Activated CD4-positive, alpha-beta T cell treated with anti-CD3 and anti-CD28 coated beads, Interleukin-2, amount 10 ng/mL, durations not matched to agents 24 days and 14 days (primary cell): ENCODE measurements around the gene ST3GAL4. TPM values are rescaled to one million over a fixed set of nuclear protein-coding genes. Genes with fewer than 3 reads are reported as not detected.

Experiments used
- DNase-seq: peaks from one replicate; pipeline ENCODE4 v3.0.0; 2022
- H3K27ac Mint-ChIP-seq: one replicate; pipeline ENCODE4 v1.8.0; 2022; ENCODE audit warnings: mild to moderate bottlenecking, mixed read lengths
- H3K27me3 Mint-ChIP-seq: one replicate; pipeline ENCODE4 v1.8.0; 2022; ENCODE audit warnings: mixed read lengths
- H3K36me3 Mint-ChIP-seq: one replicate; pipeline ENCODE4 v1.8.0; 2022; ENCODE audit warnings: low read depth, mild to moderate bottlenecking, mixed read lengths
- H3K4me1 Mint-ChIP-seq: one replicate; pipeline ENCODE4 v1.8.0; 2021; ENCODE audit warnings: mixed read lengths
- H3K4me3 Mint-ChIP-seq: one replicate; pipeline ENCODE4 v1.8.0; 2022; ENCODE audit warnings: mild to moderate bottlenecking, moderate library complexity, mixed read lengths
- H3K9me3 Mint-ChIP-seq: one replicate; pipeline ENCODE4 v1.8.0; 2021; ENCODE audit warnings: mixed read lengths
- intact Hi-C: fragments of 100-400 bp; cut with micrococcal nuclease; formaldehyde crosslinking; loops from one replicate; pipeline ENCODE4 v1.15.1; 2023
- total RNA-seq: library from RNA; stranded (reverse); gene quantifications from 2 replicates; pipeline ENCODE4 v1.2.3, GENCODE V29; 2022

ST3GAL4 gene
- total RNA-seq, 1 donor from 2014 or later: 13.3 TPM

DNA sequence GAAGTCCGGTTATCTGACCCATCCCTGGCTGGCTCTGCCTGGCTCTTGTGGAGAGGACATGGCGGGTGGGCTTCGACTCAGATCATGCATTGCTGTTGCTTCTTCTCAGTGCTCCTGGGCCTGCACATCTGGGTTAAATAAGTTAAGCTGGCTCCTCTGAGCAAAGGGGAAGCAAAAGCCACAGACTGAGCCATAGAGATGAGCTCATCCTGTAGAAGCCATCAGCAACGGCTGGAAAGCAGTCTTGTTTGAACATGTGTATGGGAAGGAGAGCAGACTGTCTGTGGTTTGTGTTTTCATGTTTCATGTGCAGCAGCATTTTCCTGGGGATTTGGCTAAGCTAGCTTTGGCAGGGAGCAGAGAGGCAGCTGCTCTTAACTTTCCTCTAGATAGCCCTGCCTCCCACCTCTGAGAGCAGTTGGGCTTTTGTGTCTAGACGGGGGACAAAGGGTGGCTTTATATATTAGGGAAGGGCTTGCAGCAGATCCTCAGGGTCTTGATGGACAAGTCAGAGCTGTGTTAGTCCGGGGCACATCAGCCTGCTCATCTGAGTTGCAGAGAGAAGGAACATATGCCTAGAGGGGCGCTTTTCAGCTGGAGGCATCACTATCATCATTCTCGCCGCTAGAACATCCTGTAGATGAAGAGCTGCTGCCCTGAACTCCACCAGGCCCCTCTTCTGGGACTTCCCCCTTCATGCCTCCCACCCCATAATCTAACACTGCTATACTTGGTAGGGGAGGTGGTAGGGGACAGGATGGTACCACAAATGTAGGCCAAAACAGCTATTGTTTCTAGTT, 36.7 kb upstream of the ST3GAL4 start:
- Mint-ChIP-seq H3K4me3 (peak overlapping the region; percentile 56), H3K4me1 (peaks cover 37% of the 10 kb centered on the region), H3K9me3 (no peaks in the 10 kb centered on the region), H3K27ac (peak overlapping the region; percentile 80), H3K27me3 (no peaks in the 10 kb centered on the region), H3K36me3 (peaks cover 35% of the 10 kb centered on the region)
- intact Hi-C loops: loop anchor here (5.0 to 10.0 kb wide), 3 partner anchors 34 to 656 kb away; no protein-coding TSS in a partner anchor
- DNase-seq: peak; percentile 80

DNA sequence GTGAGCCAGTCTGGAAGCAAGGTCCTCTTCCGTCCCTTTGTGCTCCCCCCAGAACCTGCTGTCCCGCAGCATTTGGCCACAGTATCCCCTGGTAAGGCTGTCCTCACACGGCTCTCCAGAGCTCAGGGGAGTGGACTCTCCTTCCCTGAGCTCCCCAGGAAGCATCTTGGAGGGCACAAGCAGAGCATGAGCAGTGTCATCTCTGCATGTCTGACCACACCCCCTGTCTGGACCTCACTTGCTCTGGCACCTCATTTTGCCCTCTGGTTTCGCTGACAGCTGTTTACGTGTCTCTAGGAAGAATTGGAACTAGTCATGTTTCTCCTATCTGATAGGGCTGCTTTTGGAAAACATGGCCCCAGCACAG, 36.1 kb upstream of the ST3GAL4 start:
- intact Hi-C loops: loop anchor here (5.0 to 10.0 kb wide), 3 partner anchors 33 to 655 kb away; no protein-coding TSS in a partner anchor
- H3K27me3 Mint-ChIP-seq: no peaks in the 10 kb centered on the region
- H3K4me1 Mint-ChIP-seq: peaks cover 35% of the 10 kb centered on the region
- no peak overlapping the region for H3K4me3 Mint-ChIP-seq
- H3K27ac Mint-ChIP-seq: peak overlapping the region; percentile 9
- DNase-seq: no peak
- H3K9me3 Mint-ChIP-seq: no peaks in the 10 kb centered on the region
- peaks cover 30% of the 10 kb centered on the region for H3K36me3 Mint-ChIP-seq

DNA sequence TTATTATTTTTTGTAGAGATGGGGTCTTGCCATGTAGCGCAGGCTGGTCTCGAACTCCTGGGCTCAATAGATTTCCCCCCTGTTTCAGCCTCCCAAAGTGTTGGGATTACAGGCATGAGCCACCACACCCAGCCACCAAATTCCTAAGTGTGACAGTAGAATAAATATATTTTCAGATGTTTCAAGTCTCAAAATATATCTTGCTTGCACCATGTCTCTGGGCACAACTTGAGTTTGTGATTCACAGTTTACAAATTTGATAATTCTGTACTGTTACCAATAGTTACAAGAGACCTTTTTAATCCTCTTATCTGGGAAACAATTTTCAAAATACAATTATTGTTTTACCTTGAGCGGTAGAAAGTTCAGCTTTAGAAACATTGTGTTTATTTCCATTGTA, 32.5 kb upstream of the ST3GAL4 start:
- DNase-seq: no peak
- Mint-ChIP-seq H3K36me3 (peaks cover 10% of the 10 kb centered on the region), H3K9me3 (no peaks in the 10 kb centered on the region), H3K27me3 (no peaks in the 10 kb centered on the region), H3K4me1 (peaks cover 20% of the 10 kb centered on the region), H3K4me3 (no peak overlapping the region), H3K27ac (no peak overlapping the region)
- intact Hi-C loops: no loop called here

DNA sequence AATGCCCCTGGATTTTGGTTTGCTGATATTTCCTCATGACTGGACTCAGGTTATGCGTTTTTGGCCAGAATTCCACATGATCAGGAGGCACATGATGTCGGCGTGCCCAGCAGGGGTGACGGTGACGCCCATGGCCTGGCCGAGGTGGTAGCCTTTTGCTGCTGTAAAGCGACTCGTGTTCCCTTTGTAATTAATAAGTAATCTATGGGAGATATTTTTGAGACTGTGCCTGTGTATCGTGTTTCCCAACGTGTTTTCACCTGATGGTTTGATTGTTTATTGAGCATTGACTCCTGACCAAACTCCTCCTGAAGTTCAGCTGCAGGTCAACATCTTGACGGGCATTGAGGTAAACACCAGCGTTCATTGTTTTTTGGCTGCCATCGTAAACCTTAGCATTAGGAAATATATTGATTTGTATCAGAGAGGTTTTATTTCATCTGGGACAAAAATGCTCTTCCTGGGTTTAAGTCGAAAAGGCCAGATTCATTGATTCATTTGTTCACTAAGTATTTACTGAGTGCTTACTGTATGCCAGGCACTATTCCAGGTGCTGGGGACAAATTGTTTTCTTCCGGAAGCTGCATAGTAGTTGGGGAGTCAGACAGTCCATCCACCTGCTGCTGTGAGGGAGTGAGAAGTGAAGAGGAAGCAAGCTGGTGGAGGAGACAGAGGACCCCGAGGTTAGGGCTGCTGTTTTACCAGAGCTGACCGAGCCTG, 28.0 kb upstream of the ST3GAL4 start:
- no peak for DNase-seq
- no peak overlapping the region for H3K27ac Mint-ChIP-seq

DNA sequence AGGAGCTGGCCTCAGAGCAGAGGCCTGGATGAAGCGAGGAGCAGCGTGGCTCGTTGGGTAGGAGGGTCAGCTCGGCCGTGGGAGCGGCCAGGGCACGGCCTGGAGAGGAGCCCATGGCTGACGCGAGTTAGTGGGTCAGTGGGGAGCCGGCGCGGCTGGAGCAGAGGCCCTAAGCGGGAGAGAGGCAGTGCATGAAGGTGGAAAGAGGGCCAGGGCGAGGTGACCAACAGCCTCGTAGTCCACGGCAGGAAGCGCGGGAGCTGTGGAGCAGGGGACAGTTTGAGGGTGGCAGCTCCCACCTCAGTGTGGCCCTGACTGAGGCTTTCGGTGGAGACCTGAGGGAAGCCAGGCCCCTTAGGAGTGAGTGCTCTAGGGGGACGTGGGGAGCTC, 27.5 kb upstream of the ST3GAL4 start:
- no peak for DNase-seq
- no peaks in the 10 kb centered on the region for H3K9me3 Mint-ChIP-seq
- no peak overlapping the region for H3K4me3 Mint-ChIP-seq
- no peaks in the 10 kb centered on the region for H3K27me3 Mint-ChIP-seq
- intact Hi-C loops: no loop called here
- H3K4me1 Mint-ChIP-seq: peaks cover 5% of the 10 kb centered on the region
- peaks cover 6% of the 10 kb centered on the region for H3K36me3 Mint-ChIP-seq
- peak overlapping the region; percentile 36 for H3K27ac Mint-ChIP-seq

More for the DNA sequence above, 28.0 kb upstream of the ST3GAL4 start:
- Mint-ChIP-seq H3K4me3 (no peak overlapping the region), H3K36me3 (peaks cover 3% of the 10 kb centered on the region), H3K9me3 (no peaks in the 10 kb centered on the region), H3K27me3 (no peaks in the 10 kb centered on the region), H3K4me1 (peaks cover 5% of the 10 kb centered on the region)
- intact Hi-C loops: no loop called here

DNA sequence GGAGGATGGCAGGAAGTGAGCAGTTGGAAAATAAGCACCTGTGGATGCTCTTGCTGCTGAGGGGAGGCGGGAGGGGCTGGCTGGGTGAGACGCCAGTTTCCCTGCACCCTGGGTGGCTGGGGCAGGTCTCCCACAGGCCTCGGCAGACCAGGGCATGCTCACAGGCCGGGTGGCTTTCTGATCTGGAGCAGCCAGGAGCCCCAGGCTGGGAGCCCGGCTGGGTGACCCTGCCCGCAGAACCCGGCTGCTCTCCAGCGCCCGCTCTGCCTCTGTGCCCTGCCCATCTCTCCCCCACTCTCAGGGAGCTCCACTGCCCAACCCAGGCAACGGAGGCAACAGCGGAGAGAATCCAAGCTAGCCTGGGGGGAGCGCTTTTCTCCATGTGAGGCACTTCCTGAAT, 27.0 kb upstream of the ST3GAL4 start:
- no peak for DNase-seq
- Mint-ChIP-seq H3K27ac (no peak overlapping the region), H3K27me3 (no peaks in the 10 kb centered on the region), H3K4me3 (no peak overlapping the region), H3K36me3 (peaks cover 10% of the 10 kb centered on the region), H3K4me1 (peaks cover 5% of the 10 kb centered on the region), H3K9me3 (no peaks in the 10 kb centered on the region)
- intact Hi-C loops: no loop called here

DNA sequence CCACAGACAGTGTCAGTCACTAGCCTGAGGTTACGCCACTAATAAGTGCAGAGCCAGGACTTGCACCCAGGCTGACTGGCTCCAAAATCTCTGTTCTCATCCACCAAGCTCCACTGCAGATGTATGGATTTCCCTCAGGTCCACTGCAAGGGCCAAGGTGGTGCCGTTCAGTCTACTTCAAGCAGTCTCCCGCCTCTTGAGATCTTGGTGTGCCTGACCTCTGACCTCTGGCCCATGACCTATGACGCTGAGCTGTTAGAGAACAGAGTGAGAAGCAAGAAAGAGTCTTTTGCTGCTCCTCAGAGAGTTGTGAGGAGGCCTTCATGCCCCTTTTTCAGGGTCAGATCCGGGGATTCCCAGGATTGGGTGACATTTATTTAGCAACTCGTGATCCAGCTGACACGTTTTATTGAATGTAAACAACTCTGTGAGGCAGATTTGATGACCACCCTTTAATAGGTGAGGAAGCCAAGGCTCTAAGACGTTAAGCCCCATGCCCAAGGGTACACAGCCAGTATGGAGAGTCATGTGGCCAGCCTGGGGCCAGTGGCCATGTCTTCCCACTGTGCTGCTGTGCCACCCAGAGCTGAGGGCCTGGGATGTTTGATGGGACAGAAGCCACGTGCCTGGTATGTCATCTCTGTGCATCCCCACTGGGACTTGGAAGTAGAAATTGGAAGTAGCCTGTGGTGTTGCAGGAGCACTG, 26.4 kb upstream of the ST3GAL4 start:
- no peak overlapping the region for H3K27ac Mint-ChIP-seq
- no peak for DNase-seq
- peaks cover 5% of the 10 kb centered on the region for H3K4me1 Mint-ChIP-seq
- H3K27me3 Mint-ChIP-seq: no peaks in the 10 kb centered on the region
- peaks cover 15% of the 10 kb centered on the region for H3K36me3 Mint-ChIP-seq
- no peaks in the 10 kb centered on the region for H3K9me3 Mint-ChIP-seq
- no peak overlapping the region for H3K4me3 Mint-ChIP-seq
- intact Hi-C loops: no loop called here

DNA sequence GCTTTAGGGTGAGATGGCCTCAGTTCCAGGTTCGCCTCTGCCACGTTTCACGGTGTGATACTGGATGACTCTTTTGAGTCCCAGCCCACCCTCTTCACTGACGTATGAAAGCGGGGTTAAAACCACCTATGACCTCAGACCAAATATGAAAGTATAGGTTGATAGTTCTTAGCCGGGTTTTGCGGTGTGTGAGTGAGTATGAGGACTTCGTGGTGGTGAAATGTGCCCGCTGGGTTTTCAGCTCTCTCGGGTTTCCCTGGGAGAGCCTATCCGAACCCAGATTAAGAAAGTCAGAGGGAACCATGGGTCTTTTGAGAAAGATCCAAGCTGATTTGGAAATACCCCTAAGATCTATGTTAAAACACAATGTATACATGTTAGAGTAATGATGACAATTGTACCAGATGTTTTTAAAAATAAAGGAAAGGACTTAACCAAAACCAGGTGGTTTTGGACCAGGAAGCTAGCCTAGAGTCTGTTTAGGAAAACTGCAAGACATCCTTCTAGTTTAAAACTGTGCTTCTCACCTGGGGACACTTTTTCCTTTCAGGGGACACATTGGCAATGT, 25.8 kb upstream of the ST3GAL4 start:
- Mint-ChIP-seq H3K9me3 (no peaks in the 10 kb centered on the region), H3K36me3 (peaks cover 15% of the 10 kb centered on the region), H3K4me1 (peaks cover 5% of the 10 kb centered on the region), H3K27ac (no peak overlapping the region), H3K27me3 (no peaks in the 10 kb centered on the region), H3K4me3 (no peak overlapping the region)
- DNase-seq: no peak
- intact Hi-C loops: no loop called here

DNA sequence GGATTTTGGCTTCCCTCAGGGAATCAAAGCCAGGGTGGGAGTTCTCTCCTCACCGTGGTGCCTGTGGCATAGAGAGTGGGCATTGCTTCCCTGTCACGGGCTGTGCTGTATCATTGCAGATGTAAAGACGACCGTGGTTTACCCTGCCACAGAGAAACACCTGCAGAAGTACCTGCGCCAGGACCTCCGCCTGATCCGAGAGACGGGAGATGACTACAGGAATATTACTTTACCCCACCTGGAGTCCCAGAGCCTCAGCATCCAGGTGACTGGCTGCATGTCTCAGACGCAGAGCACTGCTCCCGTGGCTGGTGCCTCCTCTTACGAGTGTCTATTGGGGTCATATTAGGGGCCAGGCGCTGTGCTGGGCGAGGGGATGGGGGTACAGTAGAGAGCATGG, 24.2 kb upstream of the ST3GAL4 start:
- peaks cover 14% of the 10 kb centered on the region for H3K4me1 Mint-ChIP-seq

DNA sequence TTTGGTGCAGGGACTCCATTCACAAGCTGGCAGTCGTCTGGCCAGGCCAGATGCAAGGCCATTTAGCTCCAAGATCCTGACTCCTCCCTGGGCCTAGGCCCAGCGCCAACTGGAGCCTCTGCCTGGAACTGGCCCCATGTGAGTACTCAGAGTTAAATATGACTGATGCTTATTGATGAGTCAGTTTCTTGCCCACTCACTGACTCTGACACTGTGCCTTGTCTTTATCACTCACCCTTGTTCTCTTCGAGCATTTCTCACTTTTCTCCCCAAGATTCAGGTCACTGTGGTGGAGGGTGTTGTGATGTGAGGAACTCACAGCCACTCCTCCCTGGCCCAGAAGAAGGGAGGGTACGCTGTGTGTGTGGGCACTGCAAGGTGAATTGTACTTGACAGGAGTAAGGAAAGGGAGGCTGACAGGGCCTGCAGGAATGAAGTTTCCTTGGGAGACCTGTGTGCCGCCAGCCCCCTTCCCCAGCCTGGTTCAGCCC, 23.2 kb upstream of the ST3GAL4 start:
- Mint-ChIP-seq H3K4me1 (peaks cover 18% of the 10 kb centered on the region), H3K4me3 (no peak overlapping the region), H3K27me3 (no peaks in the 10 kb centered on the region), H3K27ac (no peak overlapping the region), H3K36me3 (peaks cover 21% of the 10 kb centered on the region), H3K9me3 (no peaks in the 10 kb centered on the region)
- intact Hi-C loops: no loop called here
- DNase-seq: no peak

More for the DNA sequence above, 24.2 kb upstream of the ST3GAL4 start:
- Mint-ChIP-seq H3K27me3 (no peaks in the 10 kb centered on the region), H3K36me3 (peaks cover 20% of the 10 kb centered on the region), H3K4me3 (no peak overlapping the region), H3K9me3 (no peaks in the 10 kb centered on the region), H3K27ac (no peak overlapping the region)
- DNase-seq: no peak
- intact Hi-C loops: no loop called here

DNA sequence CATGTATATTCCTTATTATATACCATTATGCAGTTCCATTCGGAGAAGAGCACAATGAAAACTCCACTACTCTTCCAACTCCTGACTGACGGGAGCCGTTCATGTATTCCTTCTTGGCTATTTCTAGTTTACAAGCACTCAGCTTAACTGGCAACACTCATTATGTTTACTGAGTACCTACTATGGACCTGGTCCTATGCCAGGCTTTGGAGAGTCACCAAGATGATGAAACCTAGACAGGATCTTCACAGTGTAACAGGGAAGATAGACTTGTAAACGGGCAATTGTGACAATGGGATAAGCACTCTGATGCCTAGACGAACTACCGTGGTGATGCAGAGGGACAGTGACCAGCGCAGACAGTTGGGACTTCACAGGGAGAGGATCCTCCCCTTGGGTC, 22.3 kb upstream of the ST3GAL4 start:
- intact Hi-C loops: no loop called here
- Mint-ChIP-seq H3K4me3 (no peak overlapping the region), H3K27me3 (no peaks in the 10 kb centered on the region), H3K36me3 (peaks cover 23% of the 10 kb centered on the region), H3K9me3 (no peaks in the 10 kb centered on the region), H3K4me1 (peaks cover 18% of the 10 kb centered on the region), H3K27ac (no peak overlapping the region)
- DNase-seq: no peak

DNA sequence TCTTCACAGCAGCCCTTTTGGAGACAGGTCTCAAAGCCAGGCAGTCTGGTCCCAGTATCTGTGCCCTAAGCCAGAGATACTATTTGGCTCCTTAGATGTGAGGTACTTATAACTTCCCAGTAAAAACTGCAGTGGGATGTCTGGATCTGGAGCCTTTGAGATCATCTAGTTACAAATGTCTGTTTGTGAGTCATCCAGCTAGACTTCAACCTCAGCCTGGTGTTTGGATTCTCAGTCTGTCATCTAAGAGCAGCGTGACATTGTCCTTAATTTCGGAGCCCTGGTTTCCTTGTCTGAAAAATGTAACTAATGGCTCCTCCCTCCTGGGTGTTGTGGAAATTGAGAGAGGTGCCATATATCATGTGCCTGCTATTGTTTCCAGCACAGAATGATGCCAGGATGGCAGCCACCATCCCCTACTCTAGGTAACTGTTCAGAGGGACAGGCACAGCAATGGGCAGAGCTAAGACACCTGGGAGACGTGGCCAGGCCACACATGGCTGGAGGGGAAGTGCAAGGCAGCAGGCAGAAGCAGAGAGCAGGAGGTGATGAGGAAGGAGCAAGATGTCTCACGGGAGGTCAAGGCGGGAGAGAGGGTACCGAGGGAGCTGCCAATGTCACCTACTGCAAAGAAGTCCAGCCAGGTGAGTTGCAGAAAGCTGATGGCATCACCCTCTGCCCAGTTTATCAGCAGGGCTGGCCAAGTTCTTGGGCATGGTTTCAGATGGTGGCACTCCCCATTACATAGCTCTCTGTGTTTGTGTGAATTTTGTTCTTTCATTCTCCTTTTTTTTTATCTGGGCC, 20.6 kb upstream of the ST3GAL4 start:
- intact Hi-C loops: no loop called here
- Mint-ChIP-seq H3K36me3 (peaks cover 27% of the 10 kb centered on the region), H3K4me1 (peaks cover 13% of the 10 kb centered on the region), H3K27me3 (no peaks in the 10 kb centered on the region), H3K27ac (no peak overlapping the region), H3K4me3 (no peak overlapping the region), H3K9me3 (no peaks in the 10 kb centered on the region)
- DNase-seq: no peak

DNA sequence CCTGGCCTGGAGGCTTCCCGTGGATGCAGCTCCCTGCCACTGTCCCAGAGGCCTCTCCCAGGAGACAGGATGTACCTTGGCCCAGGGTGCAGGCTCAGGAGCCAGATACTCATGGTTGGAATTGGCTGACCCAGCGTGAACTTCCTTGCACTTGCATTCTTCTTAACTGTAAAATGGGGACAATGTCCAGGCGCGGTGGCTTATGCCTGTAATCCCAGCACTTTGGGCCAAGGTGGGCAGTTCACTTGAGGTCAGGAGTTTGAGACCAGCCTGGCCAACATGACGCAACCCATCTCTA, 20.1 kb upstream of the ST3GAL4 start:
- H3K4me3 Mint-ChIP-seq: no peak overlapping the region
- H3K4me1 Mint-ChIP-seq: peaks cover 13% of the 10 kb centered on the region
- H3K27ac Mint-ChIP-seq: no peak overlapping the region
- H3K27me3 Mint-ChIP-seq: no peaks in the 10 kb centered on the region
- no peak for DNase-seq
- intact Hi-C loops: no loop called here
- peaks cover 26% of the 10 kb centered on the region for H3K36me3 Mint-ChIP-seq
- no peaks in the 10 kb centered on the region for H3K9me3 Mint-ChIP-seq
